SU-DHL-6 (cell line): ENCODE measurements around the gene HRH2.

Source experiments
- H2AFZ ChIP-seq: fragments of 200-600 bp; sonication (generic); 2 replicates; pipeline ENCODE4 v1.6.1; 2014; ENCODE audit warnings: low read depth, mild to moderate bottlenecking, moderate library complexity, mixed read lengths, antibody characterized with exemption, low read length; ENCODE audit not compliant: severe bottlenecking
- H3F3A ChIP-seq: fragments of 200-600 bp; shearing (Covaris generic); 2 replicates; pipeline ENCODE4 v1.6.0; 2016; ENCODE audit warnings: antibody characterized with exemption, mild to moderate bottlenecking; ENCODE audit not compliant: insufficient read depth
- H3K27ac ChIP-seq: fragments of 200-600 bp; sonication (generic); 2 replicates; pipeline ENCODE4 v1.5.1; 2016; ENCODE audit warnings: low read depth, mild to moderate bottlenecking, low read length, moderate library complexity, mixed read lengths
- H3K27me3 ChIP-seq: fragments of 200-600 bp; sonication (generic), shearing (Covaris generic); 2 replicates; pipeline ENCODE4 v1.6.0; 2014; ENCODE audit warnings: mild to moderate bottlenecking, low read length
- H3K36me3 ChIP-seq: fragments of 200-600 bp; sonication (generic); 2 replicates; pipeline ENCODE4 v1.6.1; 2014; ENCODE audit warnings: mild to moderate bottlenecking, low read length, mixed read lengths
- H3K4me2 ChIP-seq: fragments of 300-600, 200-600 bp; shearing (Covaris generic), sonication (generic); 2 replicates; pipeline ENCODE4 v1.6.0; 2014; ENCODE audit warnings: low read length, low read depth, mild to moderate bottlenecking; ENCODE audit not compliant: poor library complexity, severe bottlenecking
- H3K4me3 ChIP-seq: fragments of 200-600 bp; sonication (generic); 2 replicates; pipeline ENCODE4 v1.5.1; 2014; ENCODE audit warnings: antibody characterized with exemption, low read length, mild to moderate bottlenecking, mixed read lengths; ENCODE audit not compliant: insufficient read depth, poor library complexity, severe bottlenecking
- H3K79me2 ChIP-seq: fragments of 200-600 bp; sonication (generic); 2 replicates; pipeline ENCODE4 v1.6.1; 2014; ENCODE audit warnings: mild to moderate bottlenecking, low read length, moderate library complexity; ENCODE audit not compliant: insufficient read depth
- H3K9ac ChIP-seq: fragments of 200-600 bp; sonication (generic); 2 replicates; pipeline ENCODE4 v1.7.0; 2014; ENCODE audit warnings: mild to moderate bottlenecking, low read length
- H3K9me2 ChIP-seq: fragments of 200-600 bp; sonication (generic); replicated peaks from 2 replicates; pipeline ENCODE4 v1.6.1; 2014; ENCODE audit warnings: low read length; ENCODE audit not compliant: insufficient read depth
- H3K9me3 ChIP-seq: fragments of 200-600 bp; sonication (generic); 2 replicates; pipeline ENCODE4 v1.6.1; 2014; ENCODE audit warnings: low read length, mixed read lengths; ENCODE audit not compliant: insufficient read depth
- H4K20me1 ChIP-seq: fragments of 200-600 bp; sonication (generic); 2 replicates; pipeline ENCODE4 v1.6.1; 2014; ENCODE audit warnings: low read depth, mild to moderate bottlenecking, antibody characterized with exemption, low read length, moderate library complexity, mixed read lengths
- CTCF ChIP-seq: fragments of 200-600 bp; sonication (generic); IDR thresholded peaks from one replicate; pipeline ENCODE4 v1.5.1; 2017; ENCODE audit warnings: antibody characterized with exemption, mild to moderate bottlenecking, low read length, moderate library complexity; ENCODE audit not compliant: insufficient read depth, poor library complexity, severe bottlenecking
- EZH2phosphoT487 ChIP-seq: fragments of 200-600 bp; sonication (generic), shearing (Covaris generic); conservative IDR thresholded peaks from 2 replicates; pipeline ENCODE4 v1.6.1; 2018; ENCODE audit warnings: mild to moderate bottlenecking, antibody characterized with exemption, low read length, moderate library complexity, mixed read lengths

HRH2 gene

DNA sequence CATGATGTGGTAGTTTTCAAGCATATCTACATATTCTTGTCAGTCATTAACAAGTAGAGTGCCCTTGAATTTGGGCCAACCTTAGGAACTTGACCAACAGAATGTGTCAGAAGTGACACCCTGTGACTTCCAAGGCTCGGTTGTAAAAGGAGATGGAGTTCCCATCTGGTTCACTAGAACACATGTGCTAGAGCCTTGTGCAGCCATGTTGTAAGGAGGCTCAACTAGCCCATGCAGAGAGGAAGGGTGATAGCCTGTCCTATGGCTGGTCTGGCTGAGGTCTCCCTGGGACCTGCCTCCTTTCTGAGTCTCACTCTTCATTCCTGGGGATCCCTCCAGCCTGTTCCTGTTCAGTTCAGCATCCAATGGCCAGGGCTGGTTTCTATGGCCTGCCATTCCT is 28.1 kb upstream of the HRH2 start:
- H3K9me2 ChIP-seq = no peaks in the 10 kb centered on the region
- H2AFZ ChIP-seq = no peak overlapping the region
- H3K36me3 ChIP-seq = no peaks in the 10 kb centered on the region
- H3F3A ChIP-seq = no peaks in the 10 kb centered on the region
- H3K27me3 ChIP-seq = 0 out of 2 replicates have a peak, but pooled peaks cover 2% of the 10 kb centered on the region
- H3K79me2 ChIP-seq = no peaks in the 10 kb centered on the region
- no peak for TF ChIP-seq EZH2phosphoT487
- no peak for TF ChIP-seq CTCF
- no peaks in the 10 kb centered on the region for H3K9me3 ChIP-seq
- no peak overlapping the region for H3K9ac ChIP-seq
- H3K4me3 ChIP-seq = no peak overlapping the region
- H3K4me2 ChIP-seq = no peak overlapping the region
- no peaks in the 10 kb centered on the region for H4K20me1 ChIP-seq
- no peak overlapping the region for H3K27ac ChIP-seq

DNA sequence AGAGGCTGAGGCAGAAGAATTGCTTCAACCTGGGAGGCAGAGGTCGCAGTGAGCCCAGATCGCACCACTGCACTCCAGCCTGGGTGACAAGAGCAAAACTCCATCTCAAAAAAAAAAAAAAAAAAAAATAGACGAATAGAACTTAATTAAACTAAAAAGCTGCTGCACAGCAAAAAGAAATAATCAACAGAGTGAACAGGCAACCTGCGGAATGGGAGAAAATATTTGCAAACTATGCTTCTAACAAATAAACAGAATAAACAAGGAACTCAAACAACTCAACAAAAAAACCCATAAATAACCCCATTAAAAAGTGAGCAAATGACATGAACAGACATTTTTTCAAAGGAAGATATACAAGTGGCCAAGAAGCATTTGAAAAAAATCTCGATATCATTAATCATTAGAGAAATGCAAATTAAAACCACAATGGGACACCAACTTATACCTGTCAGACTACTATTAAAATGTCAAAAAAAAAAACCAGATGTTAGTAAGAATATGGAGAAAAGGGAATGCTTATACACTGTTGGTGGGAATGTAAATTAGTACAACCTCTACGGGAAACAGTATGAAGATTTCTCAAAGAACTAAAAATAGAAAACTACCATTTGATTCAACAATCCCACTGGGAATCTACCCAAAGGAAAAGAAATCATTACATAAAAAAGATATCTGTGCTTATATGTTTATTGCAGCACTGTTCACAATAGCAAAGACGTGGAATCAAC is 21.9 kb upstream of the HRH2 start:
- H3F3A ChIP-seq = no peaks in the 10 kb centered on the region
- TF ChIP-seq CTCF (no peak), EZH2phosphoT487 (no peak)
- no peak overlapping the region for H3K27ac ChIP-seq
- H2AFZ ChIP-seq = no peak overlapping the region
- no peak overlapping the region for H3K4me2 ChIP-seq
- no peaks in the 10 kb centered on the region for H3K79me2 ChIP-seq
- H4K20me1 ChIP-seq = no peaks in the 10 kb centered on the region
- H3K4me3 ChIP-seq = no peak overlapping the region
- 0 out of 2 replicates have a peak, but pooled peaks cover 2% of the 10 kb centered on the region for H3K27me3 ChIP-seq
- no peaks in the 10 kb centered on the region for H3K36me3 ChIP-seq
- no peaks in the 10 kb centered on the region for H3K9me2 ChIP-seq
- H3K9ac ChIP-seq = no peak overlapping the region
- H3K9me3 ChIP-seq = no peaks in the 10 kb centered on the region

DNA sequence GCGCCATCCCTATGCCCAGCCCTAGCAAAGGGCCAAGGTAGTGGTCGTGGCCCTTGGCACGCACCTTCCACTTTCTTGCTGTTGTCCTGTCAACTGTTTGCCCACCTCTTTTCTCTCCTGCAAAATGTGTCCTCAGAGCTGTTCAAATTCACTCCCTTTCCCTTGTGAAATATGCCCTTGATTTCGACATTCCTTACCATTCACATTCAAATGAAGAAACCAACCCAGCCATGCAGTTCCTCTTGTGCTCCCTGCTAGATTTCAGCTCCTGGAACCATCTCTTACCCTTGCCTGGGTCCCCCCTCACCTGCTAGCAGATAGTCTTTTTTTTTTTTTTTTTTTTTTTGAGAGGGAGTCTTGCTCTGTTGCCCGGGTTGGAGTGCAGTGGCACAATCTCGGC is 19.6 kb upstream of the HRH2 start:
- no peaks in the 10 kb centered on the region for H3F3A ChIP-seq
- no peak for TF ChIP-seq CTCF
- no peak for TF ChIP-seq EZH2phosphoT487
- no peaks in the 10 kb centered on the region for H3K36me3 ChIP-seq
- H3K9me2 ChIP-seq = no peaks in the 10 kb centered on the region
- H3K9ac ChIP-seq = no peak overlapping the region
- H3K27me3 ChIP-seq = no peaks in the 10 kb centered on the region
- H2AFZ ChIP-seq = no peak overlapping the region
- H3K9me3 ChIP-seq = no peaks in the 10 kb centered on the region
- H3K79me2 ChIP-seq = no peaks in the 10 kb centered on the region
- H3K4me2 ChIP-seq = no peak overlapping the region
- H3K27ac ChIP-seq = no peak overlapping the region
- H4K20me1 ChIP-seq = no peaks in the 10 kb centered on the region
- no peak overlapping the region for H3K4me3 ChIP-seq
